HepG2 (cell line): ENCODE results near the gene SERINC1. TPM values are rescaled to one million over a fixed set of nuclear protein-coding genes. Genes with fewer than 3 reads are reported as not detected.

ENCODE experiments used
- ATF4 ChIP-seq, 2 experiments: fragments of 450-650 bp in 1 of 2; sonication (generic) in 1 of 2; formaldehyde crosslinking; IDR thresholded peaks; 2 replicates each; pipeline versions ENCODE4 v1.5.0 to v1.8.0; 2020 to 2022; ENCODE audit warnings: mild to moderate bottlenecking in 1 of 2, missing genetic modification reagents in 1 of 2
- BHLHE40 ChIP-seq: IDR thresholded peaks from 2 replicates; pipeline ENCODE4 v1.6.1; 2011; ENCODE audit warnings: low read length, improper control_type of control experiment
- SMARCE1 ChIP-seq: fragments of 450-650 bp; IDR thresholded peaks from 2 replicates; pipeline ENCODE4 v1.6.1; 2017; ENCODE audit warnings: borderline replicate concordance
- SNAPC2 ChIP-seq: sonication (generic); formaldehyde crosslinking; IDR thresholded peaks from 2 replicates; pipeline ENCODE4 v1.8.1; 2022; ENCODE audit warnings: mild to moderate bottlenecking, missing genetic modification reagents
- ZBTB21 ChIP-seq: sonication (generic); formaldehyde crosslinking; IDR thresholded peaks from 2 replicates; pipeline ENCODE4 v1.4.0; 2020; ENCODE audit warnings: missing genetic modification reagents
- ZC3H13 ChIP-seq: sonication (generic); formaldehyde crosslinking; IDR thresholded peaks from 2 replicates; pipeline ENCODE4 v1.8.1; 2023; ENCODE audit warnings: mild to moderate bottlenecking, missing genetic modification reagents, moderate library complexity
- ZNF557 ChIP-seq: sonication (generic); formaldehyde crosslinking; IDR thresholded peaks from 2 replicates; pipeline ENCODE4 v1.4.0; 2020; ENCODE audit warnings: missing genetic modification reagents
- ZNF749 ChIP-seq: sonication (generic); formaldehyde crosslinking; IDR thresholded peaks from 2 replicates; pipeline ENCODE4 v1.8.0; 2022; ENCODE audit warnings: mild to moderate bottlenecking, missing genetic modification reagents, moderate library complexity, borderline replicate concordance
- polyA plus RNA-seq, 8 experiments: library from polyadenylated mRNA; depleted of rRNA in 3 of 8; stranded (reverse) in 7 of 8; unstranded in 1 of 8; fragments of >200 nt; fragmentation: Illumina TruSeq in 4 of 8; extraction: Trizol in 4 of 8; gene quantifications; 2 replicates each; pipeline versions ENCODE4 v1.2.1 to v1.2.3, GENCODE V29; 2011 to 2016; ENCODE audit warnings: low read depth in 4 of 8, missing spikeins in 1 of 8, mixed read lengths in 1 of 8; ENCODE audit not compliant: insufficient read depth in 1 of 8
- total RNA-seq, 5 experiments: library from RNA; depleted of rRNA; stranded (reverse); fragments of >200 nt; fragmentation: Illumina TruSeq; extraction: Trizol; gene quantifications; 2 replicates each; pipeline ENCODE4 v1.2.3, GENCODE V29; 2016; ENCODE audit warnings: low read depth in 1 of 5
- TF ChIP-seq, protein P1 (sequence below): sonication (generic); formaldehyde crosslinking; IDR thresholded peaks from 2 replicates; pipeline ENCODE4 v1.8.1; 2023; ENCODE audit warnings: mild to moderate bottlenecking, missing genetic modification reagents
- TF ChIP-seq, protein P2 (sequence below): sonication (generic); formaldehyde crosslinking; IDR thresholded peaks from 2 replicates; pipeline ENCODE4 v1.4.0; 2020; ENCODE audit warnings: missing genetic modification reagents, borderline replicate concordance
- TF ChIP-seq, protein P3 (sequence below): sonication (generic); formaldehyde crosslinking; IDR thresholded peaks from 2 replicates; pipeline ENCODE4 v1.9.0; 2021; ENCODE audit warnings: mild to moderate bottlenecking, missing genetic modification reagents
- TF ChIP-seq, protein P4 (sequence below): sonication (generic); formaldehyde crosslinking; IDR thresholded peaks from 2 replicates; pipeline ENCODE4 v1.4.0; 2020; ENCODE audit warnings: mild to moderate bottlenecking, missing genetic modification reagents
- TF ChIP-seq, protein P5 (sequence below): sonication (generic); formaldehyde crosslinking; IDR thresholded peaks from 2 replicates; pipeline ENCODE4 v1.4.0; 2020; ENCODE audit warnings: missing genetic modification reagents

Gene SERINC1
- total and polyA plus RNA-seq, 2 of the 13 experiments (the other 11 are each of a cell fraction or from before 2014, with no cell fraction given), result 93.5 to 112 TPM

DNA sequence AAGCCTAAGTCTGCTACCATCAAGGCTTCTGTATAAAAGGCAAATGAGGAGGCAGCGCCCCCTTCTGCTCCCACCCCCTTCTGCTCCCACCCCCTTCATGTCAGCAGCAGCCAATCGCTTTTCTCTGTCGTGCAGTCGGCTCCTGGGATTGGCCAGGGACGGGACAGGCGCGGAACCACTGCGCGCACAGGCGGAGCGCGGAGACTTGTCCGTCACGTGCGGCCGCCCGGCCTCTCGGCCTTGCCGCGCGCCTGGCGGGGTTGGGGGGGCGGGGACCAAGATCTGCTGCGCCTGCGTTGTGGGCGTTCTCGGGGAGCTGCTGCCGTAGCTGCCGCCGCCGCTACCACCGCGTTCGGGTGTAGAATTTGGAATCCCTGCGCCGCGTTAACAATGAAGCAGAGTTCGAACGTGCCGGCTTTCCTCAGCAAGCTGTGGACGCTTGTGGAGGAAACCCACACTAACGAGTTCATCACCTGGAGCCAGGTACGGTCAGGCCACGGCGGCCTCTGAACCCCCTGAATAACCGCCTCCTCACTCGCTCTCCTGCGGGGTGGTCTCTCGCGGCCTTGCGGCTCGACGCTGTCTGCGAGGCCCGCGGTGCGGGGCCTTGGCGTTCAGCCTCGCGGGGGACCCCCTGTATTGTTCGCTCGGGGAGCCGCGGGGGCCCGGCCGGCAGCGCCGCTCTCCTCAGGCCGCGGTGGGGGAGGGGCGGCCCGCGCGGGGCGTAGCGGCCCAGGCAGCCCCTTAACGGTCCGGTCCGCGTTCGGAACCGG lies 72.1 kb downstream of the SERINC1 start, which contains the start of gene HSF2 (continued):
- TF ChIP-seq, protein P1, sequence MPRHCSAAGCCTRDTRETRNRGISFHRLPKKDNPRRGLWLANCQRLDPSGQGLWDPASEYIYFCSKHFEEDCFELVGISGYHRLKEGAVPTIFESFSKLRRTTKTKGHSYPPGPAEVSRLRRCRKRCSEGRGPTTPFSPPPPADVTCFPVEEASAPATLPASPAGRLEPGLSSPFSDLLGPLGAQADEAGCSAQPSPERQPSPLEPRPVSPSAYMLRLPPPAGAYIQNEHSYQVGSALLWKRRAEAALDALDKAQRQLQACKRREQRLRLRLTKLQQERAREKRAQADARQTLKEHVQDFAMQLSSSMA, result peak; percentile 93
- TF ChIP-seq, protein P2, sequence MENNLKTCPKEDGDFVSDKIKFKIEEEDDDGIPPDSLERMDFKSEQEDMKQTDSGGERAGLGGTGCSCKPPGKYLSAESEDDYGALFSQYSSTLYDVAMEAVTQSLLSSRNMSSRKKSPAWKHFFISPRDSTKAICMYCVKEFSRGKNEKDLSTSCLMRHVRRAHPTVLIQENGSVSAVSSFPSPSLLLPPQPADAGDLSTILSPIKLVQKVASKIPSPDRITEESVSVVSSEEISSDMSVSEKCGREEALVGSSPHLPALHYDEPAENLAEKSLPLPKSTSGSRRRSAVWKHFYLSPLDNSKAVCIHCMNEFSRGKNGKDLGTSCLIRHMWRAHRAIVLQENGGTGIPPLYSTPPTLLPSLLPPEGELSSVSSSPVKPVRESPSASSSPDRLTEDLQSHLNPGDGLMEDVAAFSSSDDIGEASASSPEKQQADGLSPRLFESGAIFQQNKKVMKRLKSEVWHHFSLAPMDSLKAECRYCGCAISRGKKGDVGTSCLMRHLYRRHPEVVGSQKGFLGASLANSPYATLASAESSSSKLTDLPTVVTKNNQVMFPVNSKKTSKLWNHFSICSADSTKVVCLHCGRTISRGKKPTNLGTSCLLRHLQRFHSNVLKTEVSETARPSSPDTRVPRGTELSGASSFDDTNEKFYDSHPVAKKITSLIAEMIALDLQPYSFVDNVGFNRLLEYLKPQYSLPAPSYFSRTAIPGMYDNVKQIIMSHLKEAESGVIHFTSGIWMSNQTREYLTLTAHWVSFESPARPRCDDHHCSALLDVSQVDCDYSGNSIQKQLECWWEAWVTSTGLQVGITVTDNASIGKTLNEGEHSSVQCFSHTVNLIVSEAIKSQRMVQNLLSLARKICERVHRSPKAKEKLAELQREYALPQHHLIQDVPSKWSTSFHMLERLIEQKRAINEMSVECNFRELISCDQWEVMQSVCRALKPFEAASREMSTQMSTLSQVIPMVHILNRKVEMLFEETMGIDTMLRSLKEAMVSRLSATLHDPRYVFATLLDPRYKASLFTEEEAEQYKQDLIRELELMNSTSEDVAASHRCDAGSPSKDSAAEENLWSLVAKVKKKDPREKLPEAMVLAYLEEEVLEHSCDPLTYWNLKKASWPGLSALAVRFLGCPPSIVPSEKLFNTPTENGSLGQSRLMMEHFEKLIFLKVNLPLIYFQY, result peak; percentile 92; the same call in 1 of the 2 replicates
- no peak; the same call in 1 of the 2 replicates for TF ChIP-seq ZBTB21
- TF ChIP-seq ZC3H13, result peak; percentile 80
- no peak; the same call in 1 of the 2 replicates for TF ChIP-seq ZNF557 (CRISPR knock-in tag)
- TF ChIP-seq, protein P3, sequence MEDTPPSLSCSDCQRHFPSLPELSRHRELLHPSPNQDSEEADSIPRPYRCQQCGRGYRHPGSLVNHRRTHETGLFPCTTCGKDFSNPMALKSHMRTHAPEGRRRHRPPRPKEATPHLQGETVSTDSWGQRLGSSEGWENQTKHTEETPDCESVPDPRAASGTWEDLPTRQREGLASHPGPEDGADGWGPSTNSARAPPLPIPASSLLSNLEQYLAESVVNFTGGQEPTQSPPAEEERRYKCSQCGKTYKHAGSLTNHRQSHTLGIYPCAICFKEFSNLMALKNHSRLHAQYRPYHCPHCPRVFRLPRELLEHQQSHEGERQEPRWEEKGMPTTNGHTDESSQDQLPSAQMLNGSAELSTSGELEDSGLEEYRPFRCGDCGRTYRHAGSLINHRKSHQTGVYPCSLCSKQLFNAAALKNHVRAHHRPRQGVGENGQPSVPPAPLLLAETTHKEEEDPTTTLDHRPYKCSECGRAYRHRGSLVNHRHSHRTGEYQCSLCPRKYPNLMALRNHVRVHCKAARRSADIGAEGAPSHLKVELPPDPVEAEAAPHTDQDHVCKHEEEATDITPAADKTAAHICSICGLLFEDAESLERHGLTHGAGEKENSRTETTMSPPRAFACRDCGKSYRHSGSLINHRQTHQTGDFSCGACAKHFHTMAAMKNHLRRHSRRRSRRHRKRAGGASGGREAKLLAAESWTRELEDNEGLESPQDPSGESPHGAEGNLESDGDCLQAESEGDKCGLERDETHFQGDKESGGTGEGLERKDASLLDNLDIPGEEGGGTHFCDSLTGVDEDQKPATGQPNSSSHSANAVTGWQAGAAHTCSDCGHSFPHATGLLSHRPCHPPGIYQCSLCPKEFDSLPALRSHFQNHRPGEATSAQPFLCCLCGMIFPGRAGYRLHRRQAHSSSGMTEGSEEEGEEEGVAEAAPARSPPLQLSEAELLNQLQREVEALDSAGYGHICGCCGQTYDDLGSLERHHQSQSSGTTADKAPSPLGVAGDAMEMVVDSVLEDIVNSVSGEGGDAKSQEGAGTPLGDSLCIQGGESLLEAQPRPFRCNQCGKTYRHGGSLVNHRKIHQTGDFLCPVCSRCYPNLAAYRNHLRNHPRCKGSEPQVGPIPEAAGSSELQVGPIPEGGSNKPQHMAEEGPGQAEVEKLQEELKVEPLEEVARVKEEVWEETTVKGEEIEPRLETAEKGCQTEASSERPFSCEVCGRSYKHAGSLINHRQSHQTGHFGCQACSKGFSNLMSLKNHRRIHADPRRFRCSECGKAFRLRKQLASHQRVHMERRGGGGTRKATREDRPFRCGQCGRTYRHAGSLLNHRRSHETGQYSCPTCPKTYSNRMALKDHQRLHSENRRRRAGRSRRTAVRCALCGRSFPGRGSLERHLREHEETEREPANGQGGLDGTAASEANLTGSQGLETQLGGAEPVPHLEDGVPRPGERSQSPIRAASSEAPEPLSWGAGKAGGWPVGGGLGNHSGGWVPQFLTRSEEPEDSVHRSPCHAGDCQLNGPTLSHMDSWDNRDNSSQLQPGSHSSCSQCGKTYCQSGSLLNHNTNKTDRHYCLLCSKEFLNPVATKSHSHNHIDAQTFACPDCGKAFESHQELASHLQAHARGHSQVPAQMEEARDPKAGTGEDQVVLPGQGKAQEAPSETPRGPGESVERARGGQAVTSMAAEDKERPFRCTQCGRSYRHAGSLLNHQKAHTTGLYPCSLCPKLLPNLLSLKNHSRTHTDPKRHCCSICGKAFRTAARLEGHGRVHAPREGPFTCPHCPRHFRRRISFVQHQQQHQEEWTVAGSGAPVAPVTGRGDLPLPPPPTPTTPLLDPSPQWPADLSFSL (CRISPR knock-in tag), result no peak; the same call in 1 of the 2 replicates
- TF ChIP-seq, protein P4, sequence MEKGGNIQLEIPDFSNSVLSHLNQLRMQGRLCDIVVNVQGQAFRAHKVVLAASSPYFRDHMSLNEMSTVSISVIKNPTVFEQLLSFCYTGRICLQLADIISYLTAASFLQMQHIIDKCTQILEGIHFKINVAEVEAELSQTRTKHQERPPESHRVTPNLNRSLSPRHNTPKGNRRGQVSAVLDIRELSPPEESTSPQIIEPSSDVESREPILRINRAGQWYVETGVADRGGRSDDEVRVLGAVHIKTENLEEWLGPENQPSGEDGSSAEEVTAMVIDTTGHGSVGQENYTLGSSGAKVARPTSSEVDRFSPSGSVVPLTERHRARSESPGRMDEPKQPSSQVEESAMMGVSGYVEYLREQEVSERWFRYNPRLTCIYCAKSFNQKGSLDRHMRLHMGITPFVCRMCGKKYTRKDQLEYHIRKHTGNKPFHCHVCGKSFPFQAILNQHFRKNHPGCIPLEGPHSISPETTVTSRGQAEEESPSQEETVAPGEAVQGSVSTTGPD (CRISPR knock-in tag), result no peak
- TF ChIP-seq, protein P5, sequence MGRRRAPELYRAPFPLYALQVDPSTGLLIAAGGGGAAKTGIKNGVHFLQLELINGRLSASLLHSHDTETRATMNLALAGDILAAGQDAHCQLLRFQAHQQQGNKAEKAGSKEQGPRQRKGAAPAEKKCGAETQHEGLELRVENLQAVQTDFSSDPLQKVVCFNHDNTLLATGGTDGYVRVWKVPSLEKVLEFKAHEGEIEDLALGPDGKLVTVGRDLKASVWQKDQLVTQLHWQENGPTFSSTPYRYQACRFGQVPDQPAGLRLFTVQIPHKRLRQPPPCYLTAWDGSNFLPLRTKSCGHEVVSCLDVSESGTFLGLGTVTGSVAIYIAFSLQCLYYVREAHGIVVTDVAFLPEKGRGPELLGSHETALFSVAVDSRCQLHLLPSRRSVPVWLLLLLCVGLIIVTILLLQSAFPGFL (CRISPR knock-in tag), result 0 out of 2 replicates have a peak, but pooled peaks have one; percentile 72
- peak; percentile 100 for TF ChIP-seq BHLHE40
- TF ChIP-seq SNAPC2, result no peak
- no peak for TF ChIP-seq SMARCE1
- TF ChIP-seq ATF4 (CRISPR knock-in tag; IDR thresholded peaks at IDR 0.05), result no peak
- peak; percentile 92 for TF ChIP-seq ZNF749 (CRISPR knock-in tag)
